ENCODE data around the gene ATF7. TPM values are rescaled to one million over a fixed set of nuclear protein-coding genes. Genes with fewer than 3 reads are reported as not detected.

The ATF7 gene
- total RNA-seq, 1 donor from 2014 or later: 42.2 TPM

- H3K36me3 Mint-ChIP-seq: no peaks in the 10 kb centered on the region
- H3K27ac Mint-ChIP-seq: peak overlapping the region; percentile 74
- no peak overlapping the region for H3K4me3 Mint-ChIP-seq
- peaks cover 13% of the 10 kb centered on the region for H3K4me1 Mint-ChIP-seq (ENCODE audit: unreplicated experiment)
- DNase-seq (ENCODE audit: extremely low spot score, unreplicated experiment): no peak
- no peaks in the 10 kb centered on the region for H3K9me3 Mint-ChIP-seq
- no peak for TF ChIP-seq CTCF (conservative IDR thresholded peaks at IDR 0.05)
- H3K27me3 Mint-ChIP-seq: no peaks in the 10 kb centered on the region
Observed at GRCh38 chr12:53505086-53505485, 121.1 kb downstream of the ATF7 start.

GRCh38 chr12:53504004-53504920, 121.9 kb downstream of the ATF7 start:
- no peaks in the 10 kb centered on the region for H3K27me3 Mint-ChIP-seq
- H3K36me3 Mint-ChIP-seq: no peaks in the 10 kb centered on the region
- TF ChIP-seq CTCF (conservative IDR thresholded peaks at IDR 0.05): no peak
- peaks cover 17% of the 10 kb centered on the region for H3K4me1 Mint-ChIP-seq (ENCODE audit: unreplicated experiment)
- no peak for DNase-seq (ENCODE audit: extremely low spot score, unreplicated experiment)
- H3K27ac Mint-ChIP-seq: peak overlapping the region; percentile 74
- H3K9me3 Mint-ChIP-seq: no peaks in the 10 kb centered on the region
- H3K4me3 Mint-ChIP-seq: peak overlapping the region; percentile 36

GRCh38 chr12:53502983-53503728, 123.0 kb downstream of the ATF7 start:
- H3K27ac Mint-ChIP-seq: peak overlapping the region; percentile 51
- no peaks in the 10 kb centered on the region for H3K36me3 Mint-ChIP-seq
- H3K27me3 Mint-ChIP-seq: no peaks in the 10 kb centered on the region
- peaks cover 17% of the 10 kb centered on the region for H3K4me1 Mint-ChIP-seq (ENCODE audit: unreplicated experiment)
- no peak for TF ChIP-seq CTCF (conservative IDR thresholded peaks at IDR 0.05)
- H3K4me3 Mint-ChIP-seq: peak overlapping the region; percentile 45
- DNase-seq (ENCODE audit: extremely low spot score, unreplicated experiment): no peak
- no peaks in the 10 kb centered on the region for H3K9me3 Mint-ChIP-seq

- Mint-ChIP-seq H3K36me3 (no peaks in the 10 kb centered on the region), H3K27me3 (no peaks in the 10 kb centered on the region), H3K4me3 (peak overlapping the region; percentile 87), H3K9me3 (no peaks in the 10 kb centered on the region), H3K4me1 (ENCODE audit: unreplicated experiment) (peaks cover 24% of the 10 kb centered on the region), H3K27ac (peak overlapping the region; percentile 94)
- no peak for DNase-seq (ENCODE audit: extremely low spot score, unreplicated experiment)
- no peak for TF ChIP-seq CTCF (conservative IDR thresholded peaks at IDR 0.05)
Observed at GRCh38 chr12:53502331-53502730, 123.9 kb downstream of the ATF7 start.

GRCh38 chr12:53501615-53502181, 124.5 kb downstream of the ATF7 start:
- peak overlapping the region; percentile 94 for H3K27ac Mint-ChIP-seq
- H3K27me3 Mint-ChIP-seq: no peaks in the 10 kb centered on the region
- H3K36me3 Mint-ChIP-seq: no peaks in the 10 kb centered on the region
- H3K4me1 Mint-ChIP-seq (ENCODE audit: unreplicated experiment): peaks cover 25% of the 10 kb centered on the region
- peak overlapping the region; percentile 87 for H3K4me3 Mint-ChIP-seq
- TF ChIP-seq CTCF (conservative IDR thresholded peaks at IDR 0.05): no peak
- H3K9me3 Mint-ChIP-seq: no peaks in the 10 kb centered on the region
- no peak for DNase-seq (ENCODE audit: extremely low spot score, unreplicated experiment)
